GM12873 (cell line): ENCODE measurements around the gene HAPLN2.

ENCODE experiments used
- CTCF ChIP-seq: IDR thresholded peaks from 2 replicates; pipeline ENCODE4 v1.5.1; 2012; ENCODE audit warnings: low read depth, mild to moderate bottlenecking, moderate library complexity, low read length, control low read depth; ENCODE audit not compliant: insufficient read depth; ENCODE audit errors: missing control alignments

HAPLN2 gene

DNA sequence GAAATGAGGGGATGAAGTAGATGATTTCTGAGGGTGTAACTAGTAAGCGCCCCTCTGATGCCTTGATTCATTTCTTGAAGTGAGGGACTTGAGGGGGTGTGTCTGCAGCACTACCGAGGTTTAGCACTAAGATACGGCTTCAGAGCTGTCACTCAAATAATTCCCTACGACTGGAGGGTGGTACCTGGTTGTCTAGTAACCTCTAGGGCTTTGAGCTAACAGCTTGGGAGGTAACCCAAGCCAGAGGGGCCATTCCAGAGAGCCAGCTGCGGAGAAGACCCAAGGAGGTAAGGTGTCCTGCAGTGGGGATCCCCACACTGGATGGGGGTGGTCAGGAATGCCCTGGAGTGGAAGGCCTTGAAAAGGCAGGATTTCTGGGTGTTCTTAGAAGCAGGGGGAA, 39.7 kb upstream of the HAPLN2 start, which contains the start of gene TTC24:
Gene TTC24 (plus strand): TSS at position 252 of the 400 bp plus-strand sequence. CDS start 1,642 bp downstream, outside the sequence.
- no peak for TF ChIP-seq CTCF

DNA sequence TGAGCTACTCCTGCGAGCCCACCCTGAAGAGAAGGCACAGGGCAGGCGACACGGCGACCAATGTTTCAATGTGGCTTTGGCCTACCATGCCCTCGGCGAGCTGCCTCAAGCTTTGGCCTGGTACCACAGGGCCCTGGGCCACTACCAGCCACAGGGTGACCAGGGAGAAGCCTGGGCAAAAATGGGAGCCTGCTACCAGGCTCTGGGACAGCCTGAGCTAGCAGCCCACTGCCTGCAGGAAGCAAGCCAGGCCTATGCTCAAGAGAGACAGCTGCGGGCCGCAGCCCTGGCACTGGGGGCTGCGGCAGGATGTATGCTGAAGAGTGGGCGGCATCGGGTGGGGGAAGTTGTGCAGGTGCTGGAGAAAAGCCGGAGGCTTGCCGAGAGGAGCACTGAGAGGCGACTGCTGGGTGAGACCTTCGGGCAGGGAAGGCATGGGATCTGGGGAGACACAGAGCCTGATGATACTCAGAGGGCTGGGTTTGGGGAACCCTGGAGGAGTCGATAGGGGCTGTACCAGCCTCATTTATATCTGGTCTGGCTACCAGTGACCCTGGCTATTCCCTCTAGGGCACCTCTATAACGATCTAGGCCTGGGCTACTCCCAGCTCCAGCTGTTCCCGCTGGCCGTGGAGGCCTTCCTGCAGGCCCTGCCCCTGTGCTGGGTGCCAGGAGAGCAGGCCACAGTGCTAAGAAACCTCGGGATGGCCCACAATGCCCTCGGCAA, 37.4 kb upstream of the HAPLN2 start:
- no peak for TF ChIP-seq CTCF

DNA sequence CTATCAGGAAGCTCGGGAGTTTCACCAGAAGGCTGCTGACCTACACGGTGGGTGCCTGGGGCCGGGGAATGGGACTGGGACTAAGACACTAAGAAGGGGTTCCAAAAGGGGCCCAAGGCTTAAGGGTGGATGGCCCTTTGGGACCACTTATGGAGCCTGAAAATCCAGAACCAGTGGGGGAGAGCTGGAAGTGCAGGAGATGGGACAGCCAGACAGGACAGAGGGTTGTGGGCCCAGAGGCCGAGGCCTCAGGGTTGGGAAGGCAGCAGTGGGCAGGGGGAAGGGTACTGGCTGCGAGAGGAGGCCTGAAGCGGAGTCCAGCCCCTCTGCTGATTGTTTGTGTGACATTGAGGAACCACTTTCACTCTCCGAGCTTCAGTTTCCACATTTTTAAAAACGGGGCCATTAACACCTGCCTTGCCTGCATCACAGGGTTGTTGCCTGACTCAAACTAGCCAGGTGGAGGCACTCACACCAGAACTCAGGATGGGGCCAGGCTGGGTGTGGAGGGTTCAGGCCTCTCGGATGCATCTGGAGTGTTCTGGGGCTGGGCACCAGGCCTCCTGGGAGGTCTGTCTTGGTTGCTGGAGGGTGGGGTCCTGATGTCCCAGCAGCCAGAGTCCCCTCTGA, 36.7 kb upstream of the HAPLN2 start:
- TF ChIP-seq CTCF, result no peak

- peak; percentile 92 for TF ChIP-seq CTCF
Observed at GRCh38 chr1:156583821-156584622, 35.2 kb upstream of the HAPLN2 start.

DNA sequence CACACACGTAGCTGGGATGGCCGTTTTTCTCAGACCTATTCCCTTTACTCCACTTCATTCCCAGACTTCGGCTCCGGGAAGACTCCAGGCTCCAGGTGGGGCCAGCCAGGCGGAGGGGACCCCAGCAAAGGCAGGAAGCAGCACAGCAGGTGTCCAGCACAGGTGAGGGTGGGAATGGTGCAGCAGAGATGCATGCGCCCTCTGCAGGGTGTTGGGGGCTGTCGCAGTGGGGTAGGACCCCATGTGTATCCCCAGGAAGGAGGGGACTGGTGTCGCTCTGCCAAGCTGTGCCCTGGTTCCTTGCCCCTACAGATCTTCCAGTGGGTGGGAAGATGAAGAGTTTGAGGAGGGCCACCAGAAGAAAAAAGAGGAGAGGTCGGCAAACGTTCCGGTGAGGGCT, 34.4 kb upstream of the HAPLN2 start:
- TF ChIP-seq CTCF, result peak; percentile 67

- TF ChIP-seq CTCF, result no peak
Observed at GRCh38 chr1:156586323-156586722, 32.9 kb upstream of the HAPLN2 start.
